HepG2 (cell line): ENCODE measurements around the gene ZNF804A. TPM values are rescaled to one million over a fixed set of nuclear protein-coding genes. Genes with fewer than 3 reads are reported as not detected.

Source experiments
- ATAC-seq: fragments of 200-7000 bp; cut with Tn5 transposase; 3 replicates; pipeline ENCODE4 v1.9.1; 2020; ENCODE audit warnings: mild to moderate bottlenecking, moderate library complexity
- BruUV-seq: library from RNA; stranded (reverse); fragments of 400-500 nt; replicated peaks from 2 replicates; lab custom pipeline; 2021; lab: Mats Ljungman, UMichigan
- CTCF ChIA-PET: fragments of 300-600 bp; formaldehyde crosslinking; extraction: SDS; loops from one replicate; lab custom pipeline; 2021; ENCODE audit warnings: low total read pairs, inconsistent platforms, low intra/inter-chr PET ratio; lab: Yijun Ruan, JAX
- POLR2A ChIA-PET: fragments of 350-600 bp; sonication (Branson Sonifier 250); formaldehyde crosslinking; loops from one replicate; lab custom pipeline; 2020; ENCODE audit warnings: antibody characterized with exemption, inconsistent platforms; lab: Yijun Ruan, JAX
- DNase-seq: peaks from one replicate; pipeline ENCODE4 v3.0.0-alpha.2; 2015; ENCODE audit warnings: low spot score
- FAIRE-seq: peaks from 3 replicates; lab custom pipeline; 2011; peaks lifted over from hg19 to GRCh38; lab: Jason Lieb, UNC
- H2AFZ ChIP-seq: one replicate; pipeline ENCODE4 v1.6.1; 2011; ENCODE audit warnings: low read length, inconsistent platforms
- H3K27ac ChIP-seq: fragments of 300-600 bp; 3 replicates; pipeline ENCODE4 v1.8.0; 2011; ENCODE audit warnings: mixed run types, mild to moderate bottlenecking, mixed read lengths, low read length, inconsistent platforms; ENCODE audit not compliant: insufficient read depth; ENCODE audit errors: extremely low read length
- H3K27me3 ChIP-seq, 2 experiments: fragments of 200-600 bp in 1 of 2; 2 replicates in 1 of 2; 3 replicates in 1 of 2; pipeline versions ENCODE4 v1.6.0 to v1.8.0; 2011; ENCODE audit warnings: low read length in 2 of 2, mild to moderate bottlenecking in 2 of 2, moderate library complexity in 2 of 2, inconsistent platforms in 1 of 2; ENCODE audit not compliant: insufficient read depth in 2 of 2, control insufficient read depth in 1 of 2
- H3K36me3 ChIP-seq, 2 experiments: fragments of 200-600 bp in 1 of 2; replicated peaks in 1 of 2; 2 replicates in 1 of 2; 3 replicates in 1 of 2; pipeline versions ENCODE4 v1.5.1 to v1.8.0; 2011; ENCODE audit warnings: low read length in 2 of 2, inconsistent platforms in 1 of 2; ENCODE audit not compliant: insufficient read depth in 2 of 2, control insufficient read depth in 1 of 2
- H3K4me1 ChIP-seq: 2 replicates; pipeline ENCODE4 v1.5.1; 2012; ENCODE audit warnings: low read length, inconsistent platforms; ENCODE audit not compliant: insufficient read depth
- H3K4me2 ChIP-seq: 2 replicates; pipeline ENCODE4 v1.6.0; 2011; ENCODE audit warnings: low read depth, low read length, inconsistent platforms
- H3K4me3 ChIP-seq, 3 experiments: fragments of 200-600 bp in 1 of 3; sonication (generic), shearing (Covaris generic) in 1 of 3; replicated peaks in 1 of 3; 2 replicates each; pipeline ENCODE4 v1.5.1; 2011 to 2016; ENCODE audit warnings: low read length in 3 of 3, inconsistent platforms in 2 of 3, low read depth in 2 of 3, mild to moderate bottlenecking in 2 of 3, control low read depth in 1 of 3, mixed read lengths in 1 of 3; ENCODE audit not compliant: insufficient read depth in 1 of 3
- H3K79me2 ChIP-seq: one replicate; pipeline ENCODE4 v1.6.1; 2011; ENCODE audit warnings: low read length, inconsistent platforms; ENCODE audit not compliant: insufficient read depth
- H3K9ac ChIP-seq: 2 replicates; pipeline ENCODE4 v1.6.0; 2011; ENCODE audit warnings: mild to moderate bottlenecking, low read depth, low read length, inconsistent platforms; ENCODE audit not compliant: insufficient read depth
- H3K9me3 ChIP-seq: 2 replicates; pipeline ENCODE4 v1.5.1; 2012; ENCODE audit warnings: mild to moderate bottlenecking, low read length
- H4K20me1 ChIP-seq: 2 replicates; pipeline ENCODE4 v1.6.0; 2011; ENCODE audit warnings: inconsistent platforms, mild to moderate bottlenecking, low read length, moderate library complexity; ENCODE audit not compliant: insufficient read depth
- ARNT ChIP-seq: fragments of 450-650 bp; IDR thresholded peaks from 2 replicates; pipeline ENCODE4 v1.6.1; 2017
- ETS1 ChIP-seq: sonication (generic); formaldehyde crosslinking; IDR thresholded peaks from 2 replicates; pipeline ENCODE4 v1.4.0; 2020; ENCODE audit warnings: missing genetic modification reagents
- GABPA ChIP-seq, 2 experiments: IDR thresholded peaks; 2 replicates each; pipeline ENCODE4 v1.6.1; 2011 to 2016; ENCODE audit warnings: low read depth in 2 of 2, low read length in 1 of 2, missing biosample characterization in 1 of 2, missing genetic modification characterization in 1 of 2
- LBX2 ChIP-seq: sonication (generic); formaldehyde crosslinking; IDR thresholded peaks from 2 replicates; pipeline ENCODE4 v1.5.0; 2020; ENCODE audit warnings: missing genetic modification reagents, mild to moderate bottlenecking, borderline replicate concordance
- MAFF ChIP-seq: IDR thresholded peaks from 2 replicates; pipeline ENCODE4 v1.6.1; 2011; ENCODE audit warnings: low read depth, low read length, improper control_type of control experiment
- PBX2 ChIP-seq: IDR thresholded peaks from 2 replicates; pipeline ENCODE4 v1.6.1; 2016; ENCODE audit warnings: control low read depth
- PITX1 ChIP-seq: sonication (generic); formaldehyde crosslinking; IDR thresholded peaks from 2 replicates; pipeline ENCODE4 v1.5.1; 2020; ENCODE audit warnings: mild to moderate bottlenecking, missing genetic modification reagents
- POLR2G ChIP-seq: fragments of 200-400 bp; formaldehyde crosslinking; IDR thresholded peaks from 2 replicates; pipeline ENCODE4 v1.6.1; 2018; ENCODE audit warnings: mild to moderate bottlenecking, low read depth, low read length, moderate library complexity
- SOX6 ChIP-seq, 2 experiments: fragments of 450-650 bp in 1 of 2; sonication (generic) in 1 of 2; formaldehyde crosslinking in 1 of 2; IDR thresholded peaks; 2 replicates each; pipeline versions ENCODE4 v1.4.0 to v1.6.1; 2017 to 2020; ENCODE audit warnings: antibody characterized with exemption in 1 of 2, mild to moderate bottlenecking in 1 of 2, missing genetic modification reagents in 1 of 2
- ZFAT ChIP-seq: sonication (generic); formaldehyde crosslinking; conservative IDR thresholded peaks from 2 replicates; pipeline ENCODE4 v1.8.1; 2023; ENCODE audit warnings: missing genetic modification reagents, inconsistent platforms
- ZNF234 ChIP-seq: sonication (generic); formaldehyde crosslinking; conservative IDR thresholded peaks from 2 replicates; pipeline ENCODE4 v1.5.1; 2020; ENCODE audit warnings: mild to moderate bottlenecking, missing genetic modification reagents
- ZNF335 ChIP-seq: sonication (generic); formaldehyde crosslinking; IDR thresholded peaks from 2 replicates; pipeline ENCODE4 v1.4.0; 2020; ENCODE audit warnings: missing genetic modification reagents
- ZNF598 ChIP-seq: sonication (generic); formaldehyde crosslinking; IDR thresholded peaks from 2 replicates; pipeline ENCODE4 v1.5.1; 2020; ENCODE audit warnings: mild to moderate bottlenecking, missing genetic modification reagents, borderline replicate concordance
- ZNF777 ChIP-seq: sonication (generic); formaldehyde crosslinking; IDR thresholded peaks from 2 replicates; pipeline ENCODE4 v1.4.0; 2020; ENCODE audit warnings: missing genetic modification reagents
- ZNF839 ChIP-seq: sonication (generic); formaldehyde crosslinking; IDR thresholded peaks from 2 replicates; pipeline ENCODE4 v1.4.0; 2020; ENCODE audit warnings: missing genetic modification reagents, mild to moderate bottlenecking, borderline replicate concordance
- WGBS: methylation state at CpG from one replicate; pipeline ENCODE4 v1.1.6; 2017; ENCODE audit warnings: low lambda C conversion rate; 5-methylcytosine and 5-hydroxymethylcytosine counted together
- in situ Hi-C: cut with HindIII; loops from 2 replicates; pipeline ENCODE4 v1.10.0; 2017; ENCODE audit warnings: low pct_unique_long_range_greater_than_20kb; ENCODE audit not compliant: extremely low pct_ligation_motif_present
- intact Hi-C: fragments of 100-400 bp; cut with micrococcal nuclease; formaldehyde crosslinking; loops from one replicate; pipeline ENCODE4 v1.10.0; 2022; ENCODE audit not compliant: unreplicated experiment
- polyA plus RNA-seq, 8 experiments: library from polyadenylated mRNA; depleted of rRNA in 3 of 8; stranded (reverse) in 7 of 8; unstranded in 1 of 8; fragments of >200 nt; fragmentation: Illumina TruSeq in 4 of 8; extraction: Trizol in 4 of 8; gene quantifications; 2 replicates each; pipeline versions ENCODE4 v1.2.1 to v1.2.3, GENCODE V29; 2011 to 2016; ENCODE audit warnings: low read depth in 4 of 8, missing spikeins in 1 of 8, mixed read lengths in 1 of 8; ENCODE audit not compliant: insufficient read depth in 1 of 8
- total RNA-seq, 5 experiments: library from RNA; depleted of rRNA; stranded (reverse); fragments of >200 nt; fragmentation: Illumina TruSeq; extraction: Trizol; gene quantifications; 2 replicates each; pipeline ENCODE4 v1.2.3, GENCODE V29; 2016; ENCODE audit warnings: low read depth in 1 of 5

Gene ZNF804A
- total and polyA plus RNA-seq, 2 of the 13 experiments (the other 11 are each of a cell fraction or from before 2014, with no cell fraction given): 0.07 to 0.09 TPM

- TF ChIP-seq PBX2: no peak
- TF ChIP-seq ZNF335 (CRISPR knock-in tag): no peak
These were observed 308.4 kb downstream of the ZNF804A start (continued) for GRCh38 chr2:184906709-184907108.

GRCh38 chr2:184908966-184909365 lies 310.6 kb downstream of the ZNF804A start:
- Histone ChIP-seq H3K4me3 (no peak overlapping the region), H3K27me3 (no peaks in the 10 kb centered on the region), H3K4me1 (no peaks in the 10 kb centered on the region), H3K36me3 (no peaks in the 10 kb centered on the region), H3K9ac (no peak overlapping the region), H3K4me2 (no peak overlapping the region), H3K79me2 (no peaks in the 10 kb centered on the region), H3K27ac (no peak overlapping the region), H3K9me3 (peaks cover 39% of the 10 kb centered on the region), H4K20me1 (no peaks in the 10 kb centered on the region), H2AFZ (no peak overlapping the region)
- ChIA-PET POLR2A (no interaction called here), CTCF (no interaction called here)
- DNase-seq (no peak), ATAC-seq (no peak), FAIRE-seq (no peak)
- TF ChIP-seq ARNT (no peak), ZNF598 (CRISPR knock-in tag) (no peak), SOX6 (IDR thresholded peaks at IDR 0.05) (no peak), SOX6 (CRISPR knock-in tag; IDR thresholded peaks at IDR 0.05) (no peak)
- no TSS peak for BruUV-seq
- 0% methylated on average over 1 of the region's 1 CpG for WGBS
- in situ Hi-C loops: no loop called here
- intact Hi-C loops: no loop called here

GRCh38 chr2:184920451-184920965 lies 322.2 kb downstream of the ZNF804A start:
- DNase-seq: no peak
- Histone ChIP-seq H3K9me3 (peaks cover 80% of the 10 kb centered on the region), H3K4me1 (no peaks in the 10 kb centered on the region), H3K27ac (no peak overlapping the region), H3K36me3 (no peaks in the 10 kb centered on the region), H3K27me3 (no peaks in the 10 kb centered on the region), H2AFZ (no peak overlapping the region), H3K4me3 (no peak overlapping the region), H3K4me2 (no peak overlapping the region), H4K20me1 (no peaks in the 10 kb centered on the region), H3K79me2 (no peaks in the 10 kb centered on the region), H3K9ac (no peak overlapping the region)
- WGBS: 1% methylated on average over 3 of the region's 3 CpGs
- no peak for TF ChIP-seq ZNF777 (CRISPR knock-in tag)
- no peak for TF ChIP-seq ETS1 (CRISPR knock-in tag)
- no peak for TF ChIP-seq LBX2 (CRISPR knock-in tag)
- no peak for TF ChIP-seq PITX1 (CRISPR knock-in tag)
- no peak for TF ChIP-seq ZNF839 (CRISPR knock-in tag)
- no peak for TF ChIP-seq ZNF234 (CRISPR knock-in tag)
- TF ChIP-seq POLR2G: no peak
- TF ChIP-seq MAFF: no peak
- no peak for TF ChIP-seq ZFAT (CRISPR knock-in tag)
- TF ChIP-seq GABPA (IDR thresholded peaks at IDR 0.05; ENCODE audit: low read depth, low read length): no peak
- TF ChIP-seq GABPA (CRISPR knock-in tag; IDR thresholded peaks at IDR 0.05; ENCODE audit: low read depth): no peak
- no peak for ATAC-seq
- no TSS peak for BruUV-seq
- CTCF ChIA-PET: no interaction called here
- FAIRE-seq: no peak
- in situ Hi-C loops (no loop called here), intact Hi-C loops (no loop called here)
- POLR2A ChIA-PET: no interaction called here
